ENCODE measurements around the gene MRAP. TPM values are rescaled to one million over a fixed set of nuclear protein-coding genes. Genes with fewer than 3 reads are reported as not detected.

MRAP gene
- total and polyA plus RNA-seq, 2 donors (not counting 1 experiment from before 2014, with no cell fraction given): not detected

DNA sequence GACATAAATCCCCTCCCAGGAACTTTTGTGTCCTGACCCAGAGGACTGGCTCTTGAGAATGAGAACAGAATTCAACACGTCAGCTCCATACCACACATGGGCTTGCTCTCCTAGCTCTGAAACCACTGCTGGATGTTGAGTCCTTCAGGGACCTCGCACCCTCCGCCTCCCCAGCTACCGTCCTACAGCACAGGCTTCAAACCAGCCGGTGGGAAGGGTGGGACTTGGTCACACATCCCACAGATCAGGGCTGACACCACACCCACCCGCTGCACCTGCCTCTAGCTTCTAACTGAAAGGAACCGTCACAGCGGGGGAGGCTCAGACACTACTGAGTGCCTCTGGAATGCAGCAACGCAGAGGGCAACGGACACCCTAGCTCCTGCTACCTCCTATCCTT lies 24.0 kb downstream of the MRAP start:
- CTCF ChIA-PET: interaction anchor here (1.2 kb wide), 1 partner anchor 10 kb away, joined by 3 read pairs; no protein-coding TSS in a partner anchor
- no peaks in the 10 kb centered on the region for H3K27me3 ChIP-seq (replicated peaks in 1 of 4; ENCODE audit: control extremely low read depth in 1 of 4, control insufficient read depth in 3 of 4, insufficient read depth in 4 of 4, low read length in 3 of 4)
- H3K4me2 ChIP-seq (replicated peaks; ENCODE audit: low read depth, low read length, poor library complexity, severe bottlenecking): no peak overlapping the region
- no peak overlapping the region for H3K9ac ChIP-seq (ENCODE audit: low read length)
- intact Hi-C loops (cut with micrococcal nuclease): no loop called here
- Mint-ChIP-seq H3K27ac (no peak overlapping the region), H3K27me3 (no peaks in the 10 kb centered on the region), H3K9me3 (ENCODE audit: insufficient read depth) (peaks cover 2% of the 10 kb centered on the region), H3K4me3 (no peak overlapping the region), H3K4me1 (no peaks in the 10 kb centered on the region)
- H3K79me2 ChIP-seq (ENCODE audit: control insufficient read depth, insufficient read depth, low read length): no peaks in the 10 kb centered on the region
- no peak overlapping the region for H2AFZ ChIP-seq (ENCODE audit: insufficient read depth, low read depth, low read length, poor library complexity, severe bottlenecking)
- no peak for DNase-seq
- POLR2A ChIA-PET: no interaction called here
- H3K27ac ChIP-seq (ENCODE audit: low read length in 2 of 2): no peak overlapping the region
- WGBS (ENCODE audit: insufficient coverage): 94% methylated on average over 9 of the region's 10 CpGs
- TF ChIP-seq, protein P1, sequence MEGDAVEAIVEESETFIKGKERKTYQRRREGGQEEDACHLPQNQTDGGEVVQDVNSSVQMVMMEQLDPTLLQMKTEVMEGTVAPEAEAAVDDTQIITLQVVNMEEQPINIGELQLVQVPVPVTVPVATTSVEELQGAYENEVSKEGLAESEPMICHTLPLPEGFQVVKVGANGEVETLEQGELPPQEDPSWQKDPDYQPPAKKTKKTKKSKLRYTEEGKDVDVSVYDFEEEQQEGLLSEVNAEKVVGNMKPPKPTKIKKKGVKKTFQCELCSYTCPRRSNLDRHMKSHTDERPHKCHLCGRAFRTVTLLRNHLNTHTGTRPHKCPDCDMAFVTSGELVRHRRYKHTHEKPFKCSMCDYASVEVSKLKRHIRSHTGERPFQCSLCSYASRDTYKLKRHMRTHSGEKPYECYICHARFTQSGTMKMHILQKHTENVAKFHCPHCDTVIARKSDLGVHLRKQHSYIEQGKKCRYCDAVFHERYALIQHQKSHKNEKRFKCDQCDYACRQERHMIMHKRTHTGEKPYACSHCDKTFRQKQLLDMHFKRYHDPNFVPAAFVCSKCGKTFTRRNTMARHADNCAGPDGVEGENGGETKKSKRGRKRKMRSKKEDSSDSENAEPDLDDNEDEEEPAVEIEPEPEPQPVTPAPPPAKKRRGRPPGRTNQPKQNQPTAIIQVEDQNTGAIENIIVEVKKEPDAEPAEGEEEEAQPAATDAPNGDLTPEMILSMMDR (IDR thresholded peaks at IDR 0.05): no peak
- no peak for TF ChIP-seq EZH2 (IDR thresholded peaks at IDR 0.05; ENCODE audit: borderline replicate concordance, insufficient read depth, low read depth, low read length, poor library complexity, severe bottlenecking)
- H3K9me3 ChIP-seq (ENCODE audit: control extremely low read depth in 1 of 3, control insufficient read depth in 2 of 3, insufficient read depth in 1 of 3, low read length in 2 of 3): no peaks in the 10 kb centered on the region
- ATAC-seq (ENCODE audit: low read depth): no peak
- peaks cover 15 to 93% of the 10 kb centered on the region in 2 experiments for H3K36me3 ChIP-seq (replicated peaks in 1 of 2; ENCODE audit: control extremely low read depth in 1 of 2, control insufficient read depth in 1 of 2, extremely low read depth in 1 of 2, insufficient read depth in 2 of 2, low read length in 1 of 2)
- H3K4me3 ChIP-seq (ENCODE audit: control extremely low read depth in 1 of 5, extremely low read depth in 1 of 5, insufficient read depth in 1 of 5, low read depth in 2 of 5, low read length in 4 of 5): no peak overlapping the region
- H3K4me1 ChIP-seq (ENCODE audit: control insufficient read depth in 2 of 2, insufficient read depth in 2 of 2, low read length in 2 of 2): no peaks in the 10 kb centered on the region
- H4K20me1 ChIP-seq (ENCODE audit: control insufficient read depth, insufficient read depth, low read length, poor library complexity, severe bottlenecking): no peaks in the 10 kb centered on the region

GRCh38 chr21:32325706-32326105 lies 27.1 kb downstream of the MRAP start:
- Mint-ChIP-seq H3K4me3 (no peak overlapping the region), H3K9me3 (ENCODE audit: insufficient read depth) (peaks cover 2% of the 10 kb centered on the region), H3K27me3 (no peaks in the 10 kb centered on the region), H3K4me1 (no peaks in the 10 kb centered on the region), H3K27ac (no peak overlapping the region)
- POLR2A ChIA-PET: no interaction called here
- 100% methylated on average over 7 of the region's 8 CpGs for WGBS (ENCODE audit: insufficient coverage)
- no peak overlapping the region for H3K27ac ChIP-seq (ENCODE audit: low read length in 2 of 2)
- no peak overlapping the region for H3K9ac ChIP-seq (ENCODE audit: low read length)
- peaks cover 25 to 77% of the 10 kb centered on the region in 2 experiments for H3K36me3 ChIP-seq (replicated peaks in 1 of 2; ENCODE audit: control extremely low read depth in 1 of 2, control insufficient read depth in 1 of 2, extremely low read depth in 1 of 2, insufficient read depth in 2 of 2, low read length in 1 of 2)
- intact Hi-C loops (cut with micrococcal nuclease): no loop called here
- H3K4me2 ChIP-seq (replicated peaks; ENCODE audit: low read depth, low read length, poor library complexity, severe bottlenecking): no peak overlapping the region
- H2AFZ ChIP-seq (ENCODE audit: insufficient read depth, low read depth, low read length, poor library complexity, severe bottlenecking): no peak overlapping the region
- H3K79me2 ChIP-seq (ENCODE audit: control insufficient read depth, insufficient read depth, low read length): no peaks in the 10 kb centered on the region
- ATAC-seq (ENCODE audit: low read depth) (no peak), DNase-seq (no peak)
- CTCF ChIA-PET: no interaction called here
- H3K9me3 ChIP-seq (ENCODE audit: control extremely low read depth in 1 of 3, control insufficient read depth in 2 of 3, insufficient read depth in 1 of 3, low read length in 2 of 3): no peaks in the 10 kb centered on the region
- H4K20me1 ChIP-seq (ENCODE audit: control insufficient read depth, insufficient read depth, low read length, poor library complexity, severe bottlenecking): no peaks in the 10 kb centered on the region
- no peaks in the 10 kb centered on the region for H3K4me1 ChIP-seq (ENCODE audit: control insufficient read depth in 2 of 2, insufficient read depth in 2 of 2, low read length in 2 of 2)
- no peaks in the 10 kb centered on the region for H3K27me3 ChIP-seq (replicated peaks in 1 of 4; ENCODE audit: control extremely low read depth in 1 of 4, control insufficient read depth in 3 of 4, insufficient read depth in 4 of 4, low read length in 3 of 4)
- no peak overlapping the region for H3K4me3 ChIP-seq (ENCODE audit: control extremely low read depth in 1 of 5, extremely low read depth in 1 of 5, insufficient read depth in 1 of 5, low read depth in 2 of 5, low read length in 4 of 5)
- TF ChIP-seq EZH2 (IDR thresholded peaks at IDR 0.05; ENCODE audit: borderline replicate concordance, insufficient read depth, low read depth, low read length, poor library complexity, severe bottlenecking): no peak
- TF ChIP-seq, protein P1 (IDR thresholded peaks at IDR 0.05): no peak

All from B cell (primary cell).